Measurements from ENCODE around the gene RRP1B.
"Not testable (repeated sequence)": the region's sequence is repeated elsewhere in the genome, so short reads cannot be mapped to it uniquely, and the experiment has no call there.

Gene RRP1B

DNA sequence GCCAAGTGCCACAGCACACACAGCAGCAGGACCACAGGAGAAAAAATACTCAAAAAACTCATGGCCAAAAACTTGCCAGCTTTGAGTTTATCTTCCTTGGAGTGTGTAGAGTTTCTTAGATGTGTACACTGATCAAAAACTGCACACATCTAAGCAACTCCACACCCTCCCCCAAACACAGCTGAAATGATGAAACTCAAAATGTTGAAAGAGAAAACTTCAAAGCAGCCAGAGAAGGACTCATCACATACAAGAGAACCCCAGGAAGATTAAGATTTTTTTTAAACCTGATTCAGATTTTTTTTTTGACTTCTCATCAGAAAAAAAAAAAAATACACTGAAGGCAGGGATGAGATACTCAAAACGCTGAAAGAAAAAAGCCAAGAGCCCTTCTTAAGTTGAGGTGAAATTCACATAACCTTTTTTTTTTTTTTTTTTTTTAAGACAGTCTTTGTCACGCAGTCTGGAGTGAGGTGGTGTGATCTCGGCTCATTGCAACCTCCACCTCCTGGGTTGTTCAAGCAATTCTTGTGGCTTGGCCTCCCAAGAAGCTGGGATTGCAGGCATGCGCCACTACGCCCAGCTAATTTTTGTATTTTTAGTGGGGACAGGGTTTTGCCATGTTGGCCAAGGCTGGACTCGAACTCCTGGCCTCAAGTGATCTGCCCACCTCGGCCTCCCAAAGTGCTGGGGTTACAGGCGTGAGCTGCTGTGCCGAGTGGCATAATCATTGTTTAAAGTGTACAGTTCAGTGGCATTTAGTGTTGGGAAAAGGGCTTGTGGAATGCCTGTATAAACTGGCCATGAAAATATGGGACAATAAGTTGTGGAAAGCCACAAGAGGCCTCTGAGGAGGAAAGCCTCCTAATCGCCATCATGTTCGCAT, 38.6 kb downstream of the RRP1B start:
- DNase-seq: no peak

DNA sequence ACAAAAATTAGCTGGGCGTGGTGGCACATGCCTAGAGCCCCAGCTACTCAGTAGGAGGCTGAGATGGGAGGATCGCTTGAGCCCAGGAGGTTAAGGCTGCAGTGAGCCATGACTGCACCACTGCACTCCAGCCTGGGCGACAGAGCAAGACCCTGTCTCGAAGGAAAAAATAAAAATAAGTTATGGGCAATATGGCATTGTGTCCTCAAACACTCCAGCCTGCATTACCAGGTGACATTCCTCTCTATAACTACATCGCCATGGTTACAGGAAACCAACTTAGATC, 40.1 kb downstream of the RRP1B start:
- DNase-seq: not testable (repeated sequence)

DNA sequence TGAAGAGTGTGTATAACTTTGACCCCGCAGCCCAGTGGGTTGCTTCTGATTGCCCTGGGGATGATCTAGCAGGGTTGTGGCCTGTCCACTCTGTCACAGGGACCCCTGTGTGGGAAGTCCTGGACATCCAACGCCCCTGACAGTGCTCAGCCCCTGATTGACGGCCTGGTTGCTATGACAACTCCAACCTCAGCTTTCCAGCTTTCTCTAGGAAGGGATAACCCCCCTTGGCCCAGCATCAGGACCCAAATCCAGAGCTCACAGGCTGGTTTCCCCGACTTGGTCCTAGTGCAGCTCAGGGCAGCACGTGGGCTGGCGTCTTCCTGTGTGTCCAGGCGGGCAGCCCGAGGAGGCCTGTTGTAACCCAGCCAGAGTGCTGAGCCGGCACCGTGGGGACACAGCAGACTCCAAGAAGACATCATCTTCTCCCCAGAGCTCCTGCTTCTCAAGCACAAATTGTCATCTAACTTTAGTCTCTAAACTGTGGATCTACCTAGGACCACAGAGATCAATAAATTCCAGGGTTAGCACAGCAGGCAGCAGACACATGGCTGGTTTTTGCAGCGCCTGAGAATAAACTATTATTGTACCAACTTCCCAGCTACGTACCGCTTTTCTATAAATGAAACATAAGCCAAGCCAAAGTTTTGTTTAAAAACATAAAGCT, 40.7 kb downstream of the RRP1B start:
- DNase-seq: no peak

DNA sequence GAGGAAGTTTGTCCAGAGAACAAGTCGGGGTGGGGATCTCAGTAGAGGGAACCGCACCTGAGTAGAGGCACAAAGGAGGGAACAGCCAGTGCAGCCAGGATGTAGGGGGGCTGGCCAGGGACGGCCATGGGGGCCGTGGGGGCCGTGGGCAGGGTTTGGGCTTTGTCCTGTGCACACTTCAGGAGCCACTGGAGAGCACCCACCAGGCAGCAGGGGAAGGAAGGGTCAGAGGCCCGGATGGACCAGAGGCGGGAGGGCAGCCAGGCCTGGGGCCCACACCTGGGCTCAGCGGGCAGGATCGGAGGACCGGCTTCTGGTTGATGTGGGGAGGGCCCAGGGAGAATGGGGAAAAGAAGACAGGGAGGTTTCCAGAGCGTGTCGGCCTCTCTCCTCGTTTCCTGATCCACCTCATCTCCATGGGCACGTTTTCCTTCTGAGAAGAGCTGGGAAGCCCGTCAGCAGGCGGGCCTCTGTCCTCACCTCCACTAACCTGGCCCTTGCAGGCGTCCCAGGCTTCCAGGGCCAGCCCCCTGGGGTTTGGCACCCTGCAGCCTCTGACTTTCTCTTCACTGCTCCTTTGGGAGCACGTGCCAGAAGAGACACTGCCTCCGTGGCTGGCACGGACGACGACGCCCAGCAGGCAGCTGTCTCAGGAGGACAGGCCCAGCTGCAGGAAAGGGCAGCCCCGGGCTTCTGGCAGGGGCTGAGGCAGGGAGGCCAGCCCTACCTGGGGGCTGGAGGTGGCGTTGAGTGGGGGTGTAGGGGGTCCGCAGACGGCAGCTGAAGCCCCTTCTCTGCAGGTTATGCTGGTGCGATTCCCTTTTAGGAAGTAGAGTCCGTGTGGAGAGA, 42.8 kb downstream of the RRP1B start:
- DNase-seq: no peak

DNA sequence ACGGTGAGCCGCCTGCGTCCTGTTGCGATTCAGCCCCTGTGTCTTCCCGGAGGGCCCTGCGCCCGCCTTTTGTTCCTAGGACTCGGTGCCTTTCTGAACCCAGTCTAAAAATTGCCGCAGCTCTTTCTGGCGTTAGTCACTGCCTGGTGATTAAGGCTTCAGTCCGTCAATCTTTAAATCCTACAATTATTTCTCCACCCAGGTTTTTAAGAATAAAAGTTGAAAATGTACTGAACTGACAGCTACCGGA, 43.4 kb downstream of the RRP1B start:
- DNase-seq: peak in 2 of 56 donors; percentile 54 to 70

DNA sequence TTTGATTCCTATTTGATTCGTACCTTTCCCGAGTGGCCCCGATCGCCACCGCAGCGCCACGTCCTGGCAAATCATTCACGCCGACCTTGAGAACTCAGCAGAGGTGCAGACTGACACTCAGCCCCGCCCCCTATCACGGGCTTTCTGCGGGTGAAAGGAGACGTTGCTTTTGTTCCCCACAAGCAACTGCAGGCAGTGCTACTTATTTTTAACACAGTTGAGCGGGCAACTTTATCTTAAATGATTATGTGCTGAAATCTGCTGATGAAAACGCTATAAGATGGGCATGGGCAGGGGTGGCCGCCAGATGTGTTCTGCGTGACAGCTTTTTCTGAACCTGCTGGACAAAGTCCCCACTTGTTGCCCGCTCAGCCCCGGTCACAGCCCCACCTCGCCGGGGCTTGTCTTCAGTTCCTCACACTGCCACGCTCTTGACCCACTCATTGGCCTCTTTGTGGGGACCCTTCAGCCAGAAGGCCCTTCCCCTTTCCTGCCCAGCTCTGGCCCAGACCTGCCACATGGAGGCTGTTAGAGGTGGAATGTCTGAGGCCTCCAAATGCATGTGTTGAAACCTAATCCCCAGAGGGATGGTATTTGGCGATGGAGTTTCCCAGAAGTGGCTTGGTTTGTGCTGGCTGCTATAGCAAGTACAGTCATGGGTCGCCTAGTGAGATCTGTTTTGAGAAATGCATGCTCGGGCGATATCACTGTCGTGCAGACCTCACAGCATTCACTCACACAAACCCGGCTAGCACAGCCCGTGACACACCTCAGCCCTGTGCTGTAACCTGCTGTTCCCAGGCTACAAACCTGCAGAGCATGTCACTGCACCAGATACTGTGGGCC, 43.9 kb downstream of the RRP1B start:
- peak in 24 of 56 donors; percentile 19 to 74 (median 39) for DNase-seq

DNA sequence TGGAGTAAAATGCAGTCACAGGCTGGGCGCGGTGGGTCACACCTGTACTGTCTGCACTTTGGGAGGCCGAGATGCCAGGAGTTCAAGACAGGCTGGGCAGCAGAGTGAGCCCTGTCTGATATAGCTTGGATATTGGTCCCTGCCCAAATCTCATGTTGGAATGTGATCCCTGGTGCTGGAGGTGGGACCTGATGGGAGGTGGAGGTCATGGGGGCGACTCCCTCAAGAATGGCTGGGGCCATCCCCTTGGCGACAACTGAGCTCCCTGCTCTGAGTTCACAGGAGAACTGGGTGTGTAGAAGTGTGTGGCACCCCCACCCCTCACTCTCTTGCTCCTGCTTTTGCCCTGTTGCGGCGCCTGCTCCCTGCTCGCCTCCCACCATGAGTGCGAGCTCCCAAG, 48.1 kb downstream of the RRP1B start:
- DNase-seq: no peak

DNA sequence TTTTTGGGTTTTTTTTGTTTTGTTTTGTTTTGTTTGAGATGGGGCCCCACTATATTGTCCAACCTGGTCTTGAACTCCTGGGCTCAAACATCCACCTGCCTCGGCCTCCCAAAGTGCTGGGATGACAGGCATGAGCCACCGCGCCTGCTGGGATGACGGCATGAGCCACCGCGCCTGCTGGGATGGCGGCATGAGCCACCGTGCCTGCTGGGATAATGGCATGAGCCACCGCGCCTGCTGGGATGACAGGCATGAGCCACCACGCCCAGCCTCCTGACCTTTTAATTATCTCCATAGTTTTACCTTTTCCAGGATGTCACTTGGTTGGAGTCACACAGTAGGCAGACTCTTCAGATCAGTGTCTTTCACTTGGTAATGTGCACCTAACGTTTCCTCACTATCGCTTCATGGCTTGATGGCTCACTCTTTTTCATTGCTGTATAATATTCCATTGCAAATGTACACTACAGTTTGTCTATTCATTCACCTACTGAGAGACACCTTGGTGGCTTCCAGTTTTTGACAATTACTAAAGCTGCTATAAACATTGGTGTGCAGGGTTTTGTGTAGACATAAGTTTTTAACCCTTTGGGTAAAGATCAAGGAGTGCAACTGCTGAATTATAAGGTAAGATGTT, 49.5 kb downstream of the RRP1B start:
- DNase-seq: no peak

DNA sequence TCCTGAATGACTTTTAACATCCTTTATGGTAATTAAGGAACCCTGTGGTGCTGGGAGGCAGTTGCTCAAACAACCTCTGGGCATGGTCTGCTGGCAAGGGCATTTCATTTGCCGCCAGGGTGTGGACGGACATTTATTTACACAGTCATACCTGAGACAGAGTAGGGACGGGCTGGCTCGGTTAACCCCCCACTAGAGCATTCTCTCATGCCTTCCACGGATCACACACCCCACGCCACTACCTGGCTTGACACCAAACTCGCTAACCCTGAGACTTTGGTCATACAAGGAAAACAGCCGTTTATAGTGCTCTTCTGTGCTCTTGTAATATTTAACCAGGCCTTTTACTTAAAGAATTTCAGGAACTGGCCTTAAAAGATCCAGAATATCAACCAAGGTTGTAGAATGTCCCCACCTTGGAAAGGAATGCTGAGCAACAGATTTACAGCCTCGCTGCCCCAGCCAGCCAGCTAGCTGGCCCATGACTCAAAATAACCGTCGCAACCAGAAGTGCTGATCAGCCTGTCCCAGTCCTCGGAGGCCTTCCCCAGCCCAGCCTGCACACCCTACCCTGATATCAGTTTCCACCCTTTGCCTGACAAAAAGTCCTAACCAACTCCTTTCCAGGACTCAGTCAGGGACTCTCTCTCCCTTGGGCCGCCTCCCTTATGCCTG, 53.0 kb downstream of the RRP1B start:
- no peak for DNase-seq

DNA sequence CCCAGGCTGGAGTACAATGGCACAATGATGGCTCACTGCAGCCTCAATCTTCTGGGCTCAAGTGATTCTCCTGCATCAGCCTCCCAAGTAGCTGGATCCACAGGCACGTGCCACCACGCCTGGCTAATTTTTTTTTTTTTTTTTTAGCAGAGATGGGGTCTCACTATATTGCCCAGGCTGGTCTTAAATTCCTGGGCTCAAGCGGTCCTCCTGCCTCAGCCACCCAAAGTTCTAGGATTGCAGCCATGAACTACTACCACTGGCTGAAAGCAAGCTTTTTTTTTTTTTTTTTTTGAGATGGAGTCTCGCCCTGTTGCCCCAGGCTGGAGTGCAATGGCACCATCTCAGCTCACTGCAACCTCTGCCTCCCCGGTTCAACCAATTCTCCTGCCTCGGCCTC, 53.8 kb downstream of the RRP1B start:
- not testable (repeated sequence) for DNase-seq

DNA sequence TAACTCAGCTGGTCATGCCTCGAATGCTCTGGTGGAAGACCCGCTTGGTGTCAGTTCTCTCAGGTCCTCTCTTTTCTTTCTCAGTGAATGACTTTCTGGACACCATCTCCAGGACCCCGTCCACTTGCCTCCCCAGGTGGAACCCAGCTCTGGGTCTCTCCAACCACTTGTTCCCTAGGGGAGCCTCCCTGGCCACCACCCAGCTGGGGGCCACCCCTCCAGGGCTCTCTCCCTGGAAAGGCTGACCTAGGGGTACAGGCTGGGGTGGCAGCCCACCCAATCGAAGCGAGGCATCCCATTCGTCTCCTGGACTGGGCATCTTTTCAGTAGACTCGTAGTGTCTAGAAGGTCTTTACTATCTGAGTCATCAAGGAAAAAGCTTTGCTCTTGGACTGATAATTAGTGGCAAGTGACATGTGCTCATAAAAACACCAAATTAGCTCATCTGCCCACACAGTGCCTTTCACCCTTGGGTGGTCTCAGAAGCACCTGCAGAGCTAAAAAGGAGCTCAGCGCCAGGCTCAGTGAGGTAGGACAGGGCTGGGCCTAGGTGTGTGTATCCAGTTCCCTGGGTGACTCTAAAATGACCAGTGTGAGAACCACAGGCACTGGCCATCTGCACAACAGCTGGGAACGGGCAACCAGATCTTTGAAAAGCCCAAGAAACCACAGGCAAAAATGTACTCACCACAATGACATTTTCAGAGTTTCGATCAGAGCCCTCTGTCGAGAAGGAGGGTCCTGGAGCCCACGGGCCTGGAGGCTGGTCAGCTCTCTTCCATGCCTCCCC, 57.2 kb downstream of the RRP1B start:
- no peak for DNase-seq

DNA sequence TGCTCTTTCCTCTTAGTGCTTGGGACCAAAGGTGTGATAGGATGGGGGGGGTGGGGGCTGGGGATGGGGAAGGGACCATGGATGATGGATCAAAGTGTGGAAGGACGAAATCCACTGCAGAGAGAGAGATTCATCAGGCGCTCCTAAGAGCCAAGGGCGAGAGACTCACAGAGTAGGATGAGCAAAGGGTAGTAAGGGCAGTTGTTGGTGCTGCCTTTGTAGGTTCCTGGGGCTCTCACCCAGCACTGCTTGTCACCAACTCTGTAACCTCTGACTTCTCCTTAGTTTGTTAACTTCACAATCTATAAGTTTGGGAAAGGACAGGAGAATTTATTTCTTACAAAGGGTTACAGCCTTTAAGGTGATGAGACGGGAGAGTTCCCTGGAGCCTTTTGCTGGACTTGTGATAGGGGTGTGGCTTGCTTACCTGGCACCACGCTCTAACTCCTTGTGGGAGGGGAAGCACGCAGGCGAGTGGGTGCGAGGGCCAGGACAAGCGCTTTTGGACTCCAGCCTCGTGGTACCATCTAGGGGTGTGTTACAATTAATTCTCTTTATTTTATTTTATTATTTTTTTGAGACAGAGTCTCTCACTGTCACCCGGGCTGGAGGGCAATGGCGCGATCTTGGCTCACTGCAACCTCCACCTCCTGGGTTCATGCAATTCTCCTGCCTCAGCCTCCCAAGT, 58.0 kb downstream of the RRP1B start:
- no peak for DNase-seq

DNA sequence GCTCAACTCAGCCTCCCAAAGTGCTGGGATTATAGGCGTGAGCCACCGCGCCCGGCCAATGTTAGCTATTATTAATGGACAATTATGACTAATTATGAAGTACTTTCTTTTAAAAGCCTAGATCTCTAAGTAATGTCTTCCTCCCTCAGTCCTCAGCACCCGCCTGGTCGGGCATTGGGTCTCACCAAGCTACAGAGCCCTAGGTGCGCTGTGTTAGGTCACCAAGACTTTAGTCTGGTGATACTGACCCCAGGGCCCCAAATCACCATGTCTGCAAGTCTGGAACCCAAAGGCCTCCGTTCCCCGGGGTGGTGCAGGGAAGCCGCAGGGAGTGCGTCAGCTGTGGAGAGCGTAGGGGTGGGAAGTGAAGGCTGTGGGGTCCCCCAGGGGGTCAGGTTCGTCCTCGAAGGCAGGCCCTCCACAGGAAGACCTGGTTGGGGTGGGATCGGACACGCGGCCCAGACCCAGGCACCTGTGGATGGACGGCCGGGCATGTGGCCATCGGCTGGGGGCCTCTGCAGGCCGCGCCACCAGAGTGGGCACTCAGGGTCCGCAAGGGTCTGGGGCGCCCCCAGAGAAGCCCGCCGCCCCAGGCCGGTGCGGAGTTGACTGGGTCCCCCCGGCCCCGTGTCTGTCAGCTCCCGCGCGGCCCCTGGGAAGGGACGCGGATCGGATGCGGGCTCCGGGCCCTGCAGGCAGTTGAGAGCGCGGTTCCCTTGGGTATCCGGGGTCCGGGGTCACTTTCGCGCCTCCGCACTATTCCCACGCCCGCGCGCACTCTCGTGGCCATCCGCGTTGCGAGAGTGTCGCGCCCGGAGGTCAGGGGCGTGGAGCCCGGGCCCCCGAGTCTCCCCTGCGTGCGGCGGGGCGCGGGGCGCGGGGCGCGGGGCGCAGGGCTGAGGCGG, 58.9 kb downstream of the RRP1B start:
- no peak for DNase-seq

DNA sequence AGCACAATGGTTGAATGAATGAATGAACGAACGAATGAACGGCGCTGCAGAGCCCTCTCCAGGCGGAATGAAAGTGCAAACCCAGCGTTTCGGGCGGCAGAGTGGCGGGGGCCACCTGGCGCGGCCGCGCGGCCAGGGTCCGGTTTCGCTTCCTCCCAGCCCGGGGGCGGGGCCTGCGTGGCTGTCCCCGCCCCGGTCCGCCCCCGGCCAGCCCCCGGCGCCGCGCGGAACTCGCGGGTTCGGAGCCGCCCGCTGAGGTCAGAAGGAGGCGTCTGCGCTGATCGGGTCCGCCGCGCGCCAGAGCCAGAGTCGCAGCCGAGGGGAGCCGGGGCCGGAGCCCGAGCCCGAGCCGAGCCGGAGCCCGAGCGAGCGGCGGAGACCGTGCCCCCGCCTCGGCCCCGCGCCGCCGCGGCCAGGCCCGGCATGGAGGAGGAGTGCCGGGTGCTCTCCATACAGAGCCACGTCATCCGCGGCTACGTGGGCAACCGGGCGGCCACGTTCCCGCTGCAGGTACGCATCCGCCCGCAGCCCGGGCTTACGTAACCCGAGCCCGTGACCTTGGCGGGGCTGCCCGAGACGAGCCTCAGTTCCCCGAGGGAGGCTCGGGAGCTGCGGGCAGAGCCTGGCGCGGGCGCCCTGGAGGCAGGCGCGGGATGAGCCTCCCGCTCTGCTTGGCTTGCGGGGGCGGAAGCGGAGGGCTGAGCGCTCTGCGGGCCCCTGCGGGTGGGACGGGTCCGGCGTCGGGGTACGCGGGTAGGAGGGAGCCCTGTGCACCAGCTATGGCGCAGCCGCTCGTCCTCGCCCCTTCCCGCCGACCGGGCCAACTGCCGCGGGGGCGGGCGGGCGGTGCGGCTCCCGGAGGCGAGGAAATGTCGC, 59.8 kb downstream of the RRP1B start, which contains the start of gene PDXK:
TSS of gene PDXK (plus strand) at position 258 of the 876 bp plus-strand sequence. CDS start at position 424, 166 bp downstream.
- peak in 51 of 56 donors; percentile 48 to 91 (median 74) for DNase-seq

DNA sequence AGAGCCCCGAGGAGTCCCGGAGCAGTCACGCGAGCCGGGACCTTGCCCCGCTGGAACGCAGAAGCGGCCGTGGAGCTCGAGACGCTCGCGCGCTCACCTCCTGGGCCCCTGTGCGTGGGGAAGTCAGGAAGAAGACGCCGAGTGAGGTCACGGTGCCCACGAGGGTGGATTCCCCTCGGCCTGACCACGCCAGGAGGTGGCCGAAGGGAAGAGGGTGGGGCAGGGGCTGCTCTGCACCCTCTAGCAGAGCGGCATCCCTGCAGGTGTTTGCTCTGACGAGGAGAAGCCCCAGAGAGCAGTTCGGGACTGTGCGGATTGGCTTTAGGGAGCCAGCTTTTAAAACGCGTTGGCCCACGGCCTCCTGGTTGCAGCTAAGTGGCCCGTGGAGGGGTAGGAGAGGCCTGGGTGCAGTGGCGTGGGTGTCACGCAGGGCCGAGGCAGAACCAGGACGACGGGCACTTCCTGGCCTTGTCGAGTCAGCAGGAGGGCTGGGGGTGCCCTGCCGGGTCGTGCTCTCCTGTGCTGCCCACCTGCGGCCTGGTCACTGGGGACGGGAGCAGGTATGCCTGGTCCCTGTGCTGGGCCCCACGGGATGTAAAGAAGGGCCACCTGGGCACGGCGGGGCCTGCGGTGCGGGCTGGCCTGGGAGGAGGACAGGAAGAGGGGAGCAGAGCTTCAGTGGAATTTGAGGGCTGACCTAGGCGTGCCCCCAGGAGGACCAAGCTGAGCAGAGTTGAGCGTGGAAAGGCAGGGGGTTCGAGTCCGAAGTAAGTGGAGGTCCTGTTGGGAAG, 60.6 kb downstream of the RRP1B start:
- DNase-seq: peak in 1 of 56 donors; percentile 31

Measured in nucleus accumbens (tissue), 56 donors.